ENCODE data around the gene BCL6B. TPM values are rescaled to one million over a fixed set of nuclear protein-coding genes. Genes with fewer than 3 reads are reported as not detected.

Gene BCL6B
- total RNA-seq, 1 experiment from 2014 or later = 0.18 TPM

- Histone ChIP-seq H3K4me3 (ENCODE audit: low read depth in 2 of 2, low read length in 2 of 2) (no peak overlapping the region), H3K4me1 (ENCODE audit: control insufficient read depth, insufficient read depth, low read length) (no peaks in the 10 kb centered on the region), H3K36me3 (ENCODE audit: control insufficient read depth, insufficient read depth, low read length) (no peaks in the 10 kb centered on the region), H3K27ac (ENCODE audit: low read length) (no peak overlapping the region), H3K9me3 (ENCODE audit: control insufficient read depth, insufficient read depth, low read depth, low read length) (no peaks in the 10 kb centered on the region), H3K27me3 (ENCODE audit: control insufficient read depth, insufficient read depth, low read length) (no peaks in the 10 kb centered on the region)
- ATAC-seq (no peak), DNase-seq (ENCODE audit: low read depth, low spot score) (no peak)
- no peak for TF ChIP-seq SIN3A (IDR thresholded peaks at IDR 0.05; ENCODE audit: borderline replicate concordance, insufficient read depth, low read depth, low read length)
- no peak for TF ChIP-seq REST (IDR thresholded peaks at IDR 0.05; ENCODE audit: insufficient read depth in 1 of 2, low read depth in 2 of 2, low read length in 1 of 2)
- TF ChIP-seq TCF7L2 (IDR thresholded peaks at IDR 0.05; ENCODE audit: low read depth, low read length) = no peak
- no peak for TF ChIP-seq POLR2AphosphoS5 (IDR thresholded peaks at IDR 0.05; ENCODE audit: low read depth, low read length)
- TF ChIP-seq, protein P1, sequence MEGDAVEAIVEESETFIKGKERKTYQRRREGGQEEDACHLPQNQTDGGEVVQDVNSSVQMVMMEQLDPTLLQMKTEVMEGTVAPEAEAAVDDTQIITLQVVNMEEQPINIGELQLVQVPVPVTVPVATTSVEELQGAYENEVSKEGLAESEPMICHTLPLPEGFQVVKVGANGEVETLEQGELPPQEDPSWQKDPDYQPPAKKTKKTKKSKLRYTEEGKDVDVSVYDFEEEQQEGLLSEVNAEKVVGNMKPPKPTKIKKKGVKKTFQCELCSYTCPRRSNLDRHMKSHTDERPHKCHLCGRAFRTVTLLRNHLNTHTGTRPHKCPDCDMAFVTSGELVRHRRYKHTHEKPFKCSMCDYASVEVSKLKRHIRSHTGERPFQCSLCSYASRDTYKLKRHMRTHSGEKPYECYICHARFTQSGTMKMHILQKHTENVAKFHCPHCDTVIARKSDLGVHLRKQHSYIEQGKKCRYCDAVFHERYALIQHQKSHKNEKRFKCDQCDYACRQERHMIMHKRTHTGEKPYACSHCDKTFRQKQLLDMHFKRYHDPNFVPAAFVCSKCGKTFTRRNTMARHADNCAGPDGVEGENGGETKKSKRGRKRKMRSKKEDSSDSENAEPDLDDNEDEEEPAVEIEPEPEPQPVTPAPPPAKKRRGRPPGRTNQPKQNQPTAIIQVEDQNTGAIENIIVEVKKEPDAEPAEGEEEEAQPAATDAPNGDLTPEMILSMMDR (IDR thresholded peaks at IDR 0.05) = no peak
- intact Hi-C loops (cut with micrococcal nuclease; ENCODE audit: unreplicated experiment) (no loop called here), in situ Hi-C loops (cut with HindIII; ENCODE audit: low pct_unique_long_range_greater_than_20kb, low sequenced_read_pairs) (no loop called here)
- CTCF ChIA-PET = interaction anchor here (0.5 kb wide), 1 partner anchor 68 kb away, joined by 3 read pairs; no protein-coding TSS in a partner anchor
- no TSS peak for BruUV-seq (replicated peaks)
- POLR2A ChIA-PET = no interaction called here
Measured at GRCh38 chr17:7074931-7075330, 52.1 kb downstream of the BCL6B start.

- Histone ChIP-seq H3K36me3 (ENCODE audit: control insufficient read depth, insufficient read depth, low read length) (no peaks in the 10 kb centered on the region), H3K4me3 (ENCODE audit: low read depth in 2 of 2, low read length in 2 of 2) (no peak overlapping the region), H3K27me3 (ENCODE audit: control insufficient read depth, insufficient read depth, low read length) (no peaks in the 10 kb centered on the region), H3K27ac (ENCODE audit: low read length) (no peak overlapping the region), H3K4me1 (ENCODE audit: control insufficient read depth, insufficient read depth, low read length) (no peaks in the 10 kb centered on the region), H3K9me3 (ENCODE audit: control insufficient read depth, insufficient read depth, low read depth, low read length) (no peaks in the 10 kb centered on the region)
- ATAC-seq (no peak), DNase-seq (ENCODE audit: low read depth, low spot score) (no peak)
- TF ChIP-seq SIN3A (IDR thresholded peaks at IDR 0.05; ENCODE audit: borderline replicate concordance, insufficient read depth, low read depth, low read length) (no peak), POLR2AphosphoS5 (IDR thresholded peaks at IDR 0.05; ENCODE audit: low read depth, low read length) (no peak), REST (IDR thresholded peaks at IDR 0.05; ENCODE audit: insufficient read depth in 1 of 2, low read depth in 2 of 2, low read length in 1 of 2) (no peak), TCF7L2 (IDR thresholded peaks at IDR 0.05; ENCODE audit: low read depth, low read length) (no peak)
- TF ChIP-seq, protein P1 (IDR thresholded peaks at IDR 0.05) = no peak
- BruUV-seq (replicated peaks) = no TSS peak
- intact Hi-C loops (cut with micrococcal nuclease; ENCODE audit: unreplicated experiment) = no loop called here
- ChIA-PET POLR2A (interaction anchor here (0.6 kb wide), 1 partner anchor 10 kb away, joined by 4 read pairs; no protein-coding TSS in a partner anchor), CTCF (no interaction called here)
- in situ Hi-C loops (cut with HindIII; ENCODE audit: low pct_unique_long_range_greater_than_20kb, low sequenced_read_pairs) = no loop called here
Measured at GRCh38 chr17:7077911-7078546, 55.2 kb downstream of the BCL6B start.

Data from Panc1 (cell line).